ENCODE results near the gene AFAP1L1.
A peak's percentile ranks its signal among the peaks of the same experiment; 100 is the strongest.
"Not testable (repeated sequence)": the region's sequence is repeated elsewhere in the genome, so short reads cannot be mapped to it uniquely, and the experiment has no call there.

AFAP1L1 gene

DNA sequence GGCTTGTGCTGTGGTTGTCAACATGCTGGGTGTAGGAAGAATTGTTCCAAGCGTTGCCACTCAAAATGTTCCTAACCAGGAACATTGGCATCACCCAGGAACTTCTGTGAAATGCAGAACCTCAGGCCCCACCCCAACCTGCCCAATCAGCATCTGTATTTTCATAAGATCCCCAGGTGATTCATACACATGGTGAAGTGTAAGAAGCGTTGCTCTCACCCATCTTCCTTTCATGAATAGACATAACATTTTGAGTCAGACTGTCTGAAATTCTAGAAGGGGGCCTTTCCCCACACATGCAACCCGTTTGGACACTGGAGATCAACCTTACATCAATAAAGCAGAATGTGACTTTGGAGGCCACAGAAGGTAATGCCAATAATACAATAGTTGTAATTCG is 9.3 kb upstream of the AFAP1L1 start:
- DNase-seq, result no peak

DNA sequence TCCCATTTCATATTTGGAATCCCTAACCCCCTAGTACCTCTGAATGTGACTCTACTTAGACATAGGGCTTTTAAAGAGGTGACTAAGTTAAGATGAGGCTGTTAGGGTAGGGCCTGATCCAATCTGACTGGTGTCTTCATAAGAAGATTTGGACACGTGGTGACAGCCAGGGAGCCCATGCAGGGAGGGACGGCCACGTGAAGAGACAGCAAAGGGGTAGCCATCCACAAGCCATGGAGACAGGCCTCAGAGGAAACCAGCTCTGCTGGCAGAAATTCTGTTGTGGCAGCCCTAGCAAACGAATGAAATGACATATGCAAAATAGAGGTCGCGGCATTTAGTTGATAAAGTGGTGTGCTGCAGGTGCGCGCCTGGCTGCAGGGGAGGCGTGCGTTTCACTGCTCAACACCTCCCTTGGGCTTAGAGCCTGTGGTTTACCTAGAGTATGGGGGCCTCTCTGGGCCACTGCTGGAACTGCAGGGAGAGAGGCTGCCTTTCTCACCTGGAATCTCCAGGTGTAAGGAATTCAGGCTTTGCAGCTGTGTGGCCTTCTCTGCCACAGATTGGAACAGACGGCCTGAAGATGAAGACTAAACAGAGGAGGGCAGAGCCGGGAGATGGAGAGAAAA is 7.1 kb upstream of the AFAP1L1 start:
- peak; percentile 45 for DNase-seq

- DNase-seq, result no peak
Observed at GRCh38 chr5:149265068-149265465, 6.6 kb upstream of the AFAP1L1 start.

- no peak for DNase-seq
Observed at GRCh38 chr5:149265597-149265996, 6.1 kb upstream of the AFAP1L1 start.

DNA sequence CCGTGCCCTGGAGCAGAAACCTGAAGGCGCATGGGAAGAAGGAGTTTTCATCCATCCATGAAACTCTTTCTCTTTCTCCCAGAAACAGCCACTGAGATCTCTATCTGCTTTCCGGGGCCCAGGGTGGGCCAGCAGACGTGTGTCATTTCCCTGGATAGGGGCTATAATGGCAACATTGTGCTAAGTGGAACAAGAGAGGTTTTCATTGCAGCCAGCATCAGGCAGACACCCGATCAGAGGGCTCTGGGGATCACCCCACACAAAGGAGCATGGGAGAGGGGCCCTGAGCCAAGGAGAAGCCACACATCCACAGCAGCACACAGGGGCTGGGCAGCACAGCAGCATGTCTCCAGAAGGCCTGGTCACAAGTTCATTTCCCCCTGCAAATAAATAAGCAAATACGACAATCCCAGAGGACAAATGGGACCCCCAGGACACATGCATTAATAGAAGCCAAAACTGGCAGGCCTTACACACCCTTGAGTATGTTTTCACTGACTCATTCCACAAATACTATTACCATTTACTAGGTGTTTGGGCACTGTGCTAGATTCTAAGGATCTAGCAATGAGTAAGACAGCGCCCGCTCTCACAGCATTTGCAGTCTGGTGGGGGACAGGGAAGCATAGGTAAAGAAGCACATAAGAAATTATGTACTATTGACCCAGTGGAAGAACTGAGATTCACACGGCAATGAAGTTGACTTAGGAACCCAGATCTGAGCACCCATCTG is 4.3 kb upstream of the AFAP1L1 start:
- DNase-seq, result no peak

GRCh38 chr5:149268928-149269557 is 2.6 kb upstream of the AFAP1L1 start:
- no peak for DNase-seq

- no peak for DNase-seq
Observed at GRCh38 chr5:149271195-149271715, 404 bp upstream of the AFAP1L1 start.

- not testable (repeated sequence) for DNase-seq
Observed at GRCh38 chr5:149272781-149273180, 1.1 kb downstream of the AFAP1L1 start.

GRCh38 chr5:149273237-149273636 is 1.6 kb downstream of the AFAP1L1 start:
- DNase-seq, result no peak

DNA sequence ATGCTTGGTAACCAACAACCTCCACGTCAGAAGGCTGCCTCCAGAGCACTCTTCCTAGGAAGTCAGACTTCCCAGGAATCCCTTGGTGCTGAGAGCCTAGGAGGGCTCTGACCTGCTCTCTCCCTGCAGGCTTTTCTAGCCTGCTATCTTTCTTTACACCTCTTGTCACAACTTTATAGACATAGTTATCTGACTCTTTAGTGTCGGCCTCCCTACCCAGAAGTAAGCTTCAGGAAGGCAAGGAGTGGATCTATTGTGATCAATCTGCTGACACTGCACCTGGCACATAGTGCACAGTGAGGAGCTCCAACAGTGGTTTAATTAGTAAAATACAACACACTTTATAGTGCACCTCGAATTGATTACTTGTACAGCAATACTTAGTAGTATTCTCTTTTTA is 2.3 kb downstream of the AFAP1L1 start:
- DNase-seq, result no peak

- no peak for DNase-seq
Observed at GRCh38 chr5:149274939-149275338, 3.3 kb downstream of the AFAP1L1 start.

- no peak for DNase-seq
Observed at GRCh38 chr5:149277801-149278200, 6.1 kb downstream of the AFAP1L1 start.

DNA sequence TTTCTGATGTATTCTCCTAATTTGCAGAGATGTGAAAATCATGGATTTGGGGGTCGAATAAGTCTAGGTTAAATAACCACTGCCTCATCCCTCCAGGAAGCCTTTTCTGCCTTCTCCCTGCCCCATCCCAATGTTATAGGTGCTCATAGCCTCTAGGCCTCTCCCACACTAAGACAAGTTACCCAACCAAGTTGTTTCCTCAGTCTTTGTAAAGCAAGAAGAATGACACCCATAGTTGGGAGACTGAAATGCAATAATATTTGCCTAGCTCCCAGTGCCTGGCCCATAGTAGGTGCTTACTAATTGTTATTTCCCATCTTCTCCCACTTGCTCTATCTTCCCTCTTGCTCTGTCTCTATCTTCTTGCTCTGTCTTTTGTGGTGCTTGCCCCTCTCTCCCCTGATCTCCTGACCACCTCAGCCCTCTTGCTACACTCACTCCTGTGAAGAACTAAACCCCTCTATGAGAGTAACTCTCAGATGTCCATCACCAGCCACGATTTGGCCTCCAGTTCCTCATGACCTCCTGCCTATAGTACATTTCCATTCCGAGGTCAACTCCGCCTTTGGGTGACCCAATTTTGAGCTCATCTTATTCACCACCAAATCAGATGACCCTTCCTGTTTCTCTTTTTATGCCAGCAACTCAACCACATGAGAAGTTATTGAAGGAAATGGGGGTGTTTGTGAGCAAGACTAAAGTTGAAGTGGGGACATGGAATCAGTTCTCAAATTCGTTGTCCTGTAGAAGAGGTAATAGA is 7.0 kb downstream of the AFAP1L1 start:
- no peak for DNase-seq

DNA sequence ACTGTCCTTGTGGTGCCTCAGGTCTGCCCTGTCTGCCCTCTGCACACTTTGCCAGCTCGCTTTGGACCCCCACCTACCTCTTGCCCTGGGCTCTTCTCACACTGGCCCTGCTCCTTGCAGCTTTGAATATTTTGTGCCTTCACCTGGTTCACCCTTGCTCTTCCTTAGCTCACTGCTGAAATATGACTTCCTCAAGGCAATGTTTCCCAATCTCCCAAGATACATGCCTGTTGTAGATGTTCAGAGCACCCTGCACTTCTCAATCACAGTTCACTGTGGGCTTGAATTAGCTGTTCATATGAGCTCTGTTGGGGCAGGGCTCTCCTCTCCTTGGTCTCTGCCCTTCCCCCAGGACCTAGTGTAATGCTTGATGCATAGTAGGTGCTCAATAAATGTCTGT is 8.0 kb downstream of the AFAP1L1 start:
- DNase-seq, result no peak

GRCh38 chr5:149280124-149280523 is 8.5 kb downstream of the AFAP1L1 start:
- no peak for DNase-seq

GRCh38 chr5:149280802-149281201 is 9.1 kb downstream of the AFAP1L1 start:
- DNase-seq, result no peak

GRCh38 chr5:149282027-149282965 is 10.6 kb downstream of the AFAP1L1 start:
- no peak for DNase-seq

DNA sequence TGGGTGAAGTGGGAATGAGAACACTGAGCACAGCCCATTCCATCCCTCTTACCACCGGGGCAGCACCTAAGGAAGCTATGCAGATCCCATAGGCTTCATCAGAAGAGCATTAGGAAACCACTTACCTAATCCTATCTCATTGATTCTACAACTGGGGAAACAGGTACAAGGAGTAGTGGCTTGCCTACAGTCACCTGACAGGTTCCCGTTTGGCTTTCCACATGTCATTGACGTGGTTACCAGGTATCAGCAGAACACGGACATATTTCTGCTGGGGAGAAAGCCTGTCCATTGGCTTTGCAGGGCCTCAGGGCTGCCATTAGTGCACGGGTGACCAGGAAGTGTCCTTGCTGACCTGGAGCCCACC is 11.3 kb downstream of the AFAP1L1 start:
- no peak for DNase-seq

DNA sequence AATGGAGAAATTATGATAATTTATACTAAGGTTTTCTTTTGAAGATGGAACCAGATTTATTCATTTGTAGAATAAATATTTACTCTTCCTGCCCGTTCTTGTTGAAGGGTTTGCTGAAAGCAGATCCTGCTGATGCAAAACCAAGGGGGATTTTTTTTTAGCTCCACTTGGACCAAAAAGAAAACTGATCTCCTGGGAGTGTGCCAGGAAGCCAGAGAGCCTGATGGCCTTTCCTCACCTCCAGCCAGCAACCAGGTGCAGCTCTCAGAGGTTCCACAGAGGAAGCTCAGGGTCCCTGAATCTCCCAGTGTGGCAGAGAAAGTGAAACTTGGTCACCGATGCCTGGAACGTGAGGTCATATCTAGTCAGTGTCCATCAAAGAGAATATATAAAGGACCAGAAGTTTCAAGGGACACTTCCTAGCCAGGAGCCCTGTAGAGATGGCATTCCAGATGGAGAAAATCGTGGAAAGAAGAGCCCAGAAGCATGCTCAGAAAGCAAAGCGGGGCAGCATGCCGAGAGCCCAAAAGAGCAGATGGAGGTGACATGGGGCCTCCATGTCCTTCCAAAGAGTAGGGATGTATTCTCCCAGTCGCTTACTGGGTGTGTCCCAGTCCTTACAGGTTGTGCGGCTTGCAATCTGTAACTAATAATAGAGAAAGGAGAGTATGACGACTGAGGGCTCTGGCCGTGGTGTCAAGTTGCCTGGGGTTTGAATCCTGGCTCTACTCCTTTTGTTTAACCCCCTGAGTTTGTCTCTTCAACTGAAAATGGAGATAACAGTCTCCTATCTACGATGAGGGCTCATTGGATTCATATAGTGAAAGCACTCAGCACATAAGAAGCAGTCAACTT is 12.2 kb downstream of the AFAP1L1 start:
- DNase-seq, result no peak

DNA sequence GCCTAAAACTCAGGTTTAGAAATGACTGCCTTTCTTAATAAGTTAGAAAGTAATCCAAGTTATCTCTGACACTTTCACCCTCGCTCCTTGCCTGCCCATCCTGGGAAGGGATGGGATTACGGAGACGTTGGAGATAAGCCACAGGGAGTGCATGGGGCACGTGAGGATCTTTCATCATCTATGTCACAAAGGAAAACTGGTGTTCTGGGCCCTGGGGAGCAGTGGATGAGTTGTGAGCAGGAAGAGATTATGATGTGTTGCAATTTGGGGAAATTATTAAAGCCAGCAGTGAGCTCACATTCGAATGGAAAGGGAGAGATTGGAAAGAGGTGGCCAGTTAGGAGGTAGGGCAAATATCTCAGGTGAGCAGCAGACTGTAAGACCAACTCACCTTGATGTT is 12.8 kb downstream of the AFAP1L1 start:
- DNase-seq, result no peak

DNA sequence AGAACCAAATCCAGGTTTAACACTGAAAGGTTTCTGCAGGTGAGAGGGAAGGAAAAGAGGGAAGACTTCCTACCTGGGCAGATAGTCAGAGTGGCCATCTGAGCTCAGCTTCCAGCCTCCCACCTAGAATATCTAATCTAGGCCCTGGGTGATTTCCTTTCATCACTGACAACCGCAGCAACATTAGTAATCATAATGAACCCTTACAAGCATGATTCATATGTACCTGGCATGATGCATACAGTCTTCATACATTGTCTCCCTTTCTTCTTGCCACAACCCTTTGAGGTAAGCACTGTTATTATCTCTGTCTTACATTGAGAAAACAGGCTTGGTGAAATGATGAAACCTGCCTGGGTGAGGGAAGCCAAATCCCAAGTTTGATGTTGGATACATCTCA is 13.5 kb downstream of the AFAP1L1 start:
- no peak for DNase-seq
